NT2/D1 (cell line): ENCODE results near the gene VMO1.

Source experiments
- SUZ12 ChIP-seq: IDR thresholded peaks from 2 replicates; pipeline ENCODE4 v1.6.1; 2011; ENCODE audit not compliant: insufficient read length, insufficient read depth; ENCODE audit errors: extremely low read depth
- YY1 ChIP-seq: IDR thresholded peaks from 2 replicates; pipeline ENCODE4 v1.6.1; 2011; ENCODE audit not compliant: insufficient read length, insufficient read depth
- ZNF274 ChIP-seq: IDR thresholded peaks from 2 replicates; pipeline ENCODE4 v1.6.1; 2011; ENCODE audit warnings: mild to moderate bottlenecking, low read depth, low read length

DNA sequence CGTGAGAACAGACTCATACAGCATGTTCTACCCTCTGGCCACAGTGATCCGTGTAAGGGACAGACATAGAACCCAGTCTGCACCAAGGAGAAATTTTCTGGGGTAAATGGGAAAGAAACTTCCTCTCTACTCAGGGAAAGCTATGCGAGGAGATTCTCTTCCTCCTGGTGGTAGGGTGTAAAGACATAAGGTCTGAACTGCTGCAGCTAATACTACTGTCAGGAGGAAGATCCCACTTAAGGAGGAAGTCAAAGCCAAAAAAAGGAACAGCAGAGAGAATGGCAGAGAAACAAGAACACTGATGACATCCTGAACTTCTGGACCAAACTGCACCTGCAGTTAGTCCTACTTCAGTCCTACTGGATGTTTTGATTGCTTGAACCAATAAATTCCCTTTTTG is 21.6 kb downstream of the VMO1 start:
- TF ChIP-seq ZNF274 (no peak), YY1 (no peak), SUZ12 (no peak)
